GM19099 (cell line): ENCODE data around the gene SCNN1A.

Experiments
- POLR2A ChIP-seq: IDR thresholded peaks from 3 replicates; pipeline ENCODE4 v1.6.1; 2011; ENCODE audit warnings: low read depth; ENCODE audit not compliant: insufficient read length; ENCODE audit errors: extremely low read depth

SCNN1A gene

GRCh38 chr12:6327229-6328041 is 47.9 kb downstream of the SCNN1A start:
- TF ChIP-seq POLR2A, result no peak

GRCh38 chr12:6326316-6327228 is 48.8 kb downstream of the SCNN1A start:
- no peak for TF ChIP-seq POLR2A

- no peak for TF ChIP-seq POLR2A
Measured at GRCh38 chr12:6324936-6325750, 50.2 kb downstream of the SCNN1A start.

- TF ChIP-seq POLR2A, result no peak
Measured at GRCh38 chr12:6323995-6324711, 51.2 kb downstream of the SCNN1A start.

- no peak for TF ChIP-seq POLR2A
Measured at GRCh38 chr12:6323340-6323994, 51.9 kb downstream of the SCNN1A start.

DNA sequence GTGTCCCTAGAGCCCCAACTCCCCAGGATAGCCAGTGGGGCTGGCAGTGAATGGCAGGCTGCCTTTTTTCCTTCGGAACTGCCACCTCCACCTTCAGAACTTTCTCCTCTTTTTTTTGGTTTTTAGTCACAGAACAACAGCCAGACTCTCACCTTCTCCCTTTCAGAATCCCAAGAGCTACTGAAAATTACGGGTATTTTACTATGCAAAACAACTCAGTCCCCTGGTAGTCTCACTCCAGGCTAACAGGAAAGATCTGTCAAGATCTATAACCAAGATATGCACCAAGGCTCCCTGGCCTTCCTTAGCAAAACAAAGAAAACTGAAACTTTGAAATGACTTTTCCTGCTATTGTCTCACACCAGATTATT is 52.4 kb downstream of the SCNN1A start:
- no peak for TF ChIP-seq POLR2A

DNA sequence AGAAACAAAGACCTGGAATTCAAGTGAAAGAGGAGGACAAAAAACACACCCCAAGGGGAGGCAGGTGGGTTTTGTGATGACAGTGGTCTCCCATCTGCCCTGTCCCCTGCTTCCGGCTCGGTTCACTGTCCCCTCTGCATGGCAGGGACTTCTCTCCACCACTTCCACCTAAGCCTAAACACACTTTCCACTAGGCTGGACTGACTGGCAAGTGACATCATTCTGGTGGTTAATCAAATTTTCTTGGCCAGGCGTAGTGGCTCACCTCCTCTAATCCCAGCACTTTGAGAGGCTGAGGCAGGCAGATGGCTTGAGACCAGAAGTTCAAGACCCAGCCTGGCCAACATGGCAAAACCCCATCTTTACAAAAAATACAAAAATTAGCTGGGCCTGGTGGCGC is 53.0 kb downstream of the SCNN1A start:
- TF ChIP-seq POLR2A, result no peak

- TF ChIP-seq POLR2A, result no peak
Measured at GRCh38 chr12:6321905-6322304, 53.5 kb downstream of the SCNN1A start.

- TF ChIP-seq POLR2A, result no peak
Measured at GRCh38 chr12:6319446-6319845, 55.9 kb downstream of the SCNN1A start.

DNA sequence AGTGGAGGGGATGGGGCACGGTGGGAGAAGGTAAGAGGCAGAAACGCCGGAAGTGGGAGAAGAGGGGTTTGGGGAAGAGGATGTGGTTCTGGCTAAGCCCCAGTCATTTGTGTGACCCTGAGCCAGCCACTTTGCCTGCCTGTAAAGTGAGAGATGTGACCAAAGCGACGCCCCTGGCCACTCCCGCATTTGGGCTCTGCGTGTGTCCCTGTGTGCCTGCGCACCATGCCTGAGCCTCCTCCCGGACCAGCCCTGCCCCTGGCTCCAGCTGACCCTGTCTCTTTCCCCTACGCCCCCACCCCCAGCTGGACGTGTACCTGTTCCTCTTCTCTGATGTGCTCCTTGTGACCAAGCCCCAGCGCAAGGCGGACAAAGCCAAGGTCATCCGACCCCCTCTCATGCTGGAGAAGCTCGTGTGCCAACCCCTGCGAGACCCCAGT is 56.9 kb downstream of the SCNN1A start:
- no peak for TF ChIP-seq POLR2A

GRCh38 chr12:6317693-6318439 is 57.5 kb downstream of the SCNN1A start:
- no peak for TF ChIP-seq POLR2A

DNA sequence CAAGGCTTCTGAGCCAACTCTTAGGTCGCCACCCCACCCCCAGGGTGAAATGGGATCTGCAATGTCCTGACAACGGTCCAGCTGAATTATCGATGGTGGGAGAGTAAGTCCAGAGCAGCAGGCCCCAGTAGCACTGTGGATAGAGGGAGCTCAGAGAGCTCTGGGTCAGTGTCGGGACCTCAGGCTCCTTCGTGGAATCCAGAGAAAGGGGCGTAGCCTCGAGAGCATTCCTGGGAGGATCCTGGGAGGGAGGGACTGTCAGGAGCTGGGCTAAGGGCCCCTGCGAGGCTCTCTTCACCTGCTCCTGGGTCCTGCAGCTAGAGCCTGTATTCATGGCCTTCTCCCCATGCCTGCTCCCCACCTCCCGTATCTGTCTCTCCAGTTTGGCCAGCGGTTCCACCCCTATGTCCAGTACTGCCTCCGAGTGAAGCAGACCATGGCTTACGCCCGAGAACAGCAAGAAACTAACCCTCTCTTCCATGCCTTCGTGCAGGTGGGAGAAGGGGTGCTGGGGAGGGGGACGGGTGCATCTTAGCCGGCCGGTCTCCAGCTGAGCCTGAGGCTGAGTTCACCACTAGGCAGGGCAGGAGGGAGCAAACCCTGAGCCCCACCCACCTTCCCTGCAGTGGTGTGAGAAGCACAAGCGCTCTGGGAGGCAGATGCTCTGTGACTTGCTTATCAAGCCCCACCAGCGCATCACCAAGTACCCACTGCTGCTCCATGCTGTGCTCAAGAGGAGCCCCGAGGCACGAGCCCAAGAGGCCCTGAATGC is 58.3 kb downstream of the SCNN1A start:
- no peak for TF ChIP-seq POLR2A

- no peak for TF ChIP-seq POLR2A
Measured at GRCh38 chr12:6315704-6316597, 59.4 kb downstream of the SCNN1A start.
